Upper lobe of right lung (tissue), 1 donor: ENCODE data around the gene UGT1A3. TPM values are rescaled to one million over a fixed set of nuclear protein-coding genes. Genes with fewer than 3 reads are reported as not detected.

ENCODE experiments used
- ATAC-seq: fragments of 200-7000 bp; cut with Tn5 transposase; one replicate; pipeline ENCODE4 v1.9.1; 2020; ENCODE audit warnings: mild to moderate bottlenecking, moderate library complexity
- DNase-seq: peaks from one replicate; pipeline ENCODE4 v3.0.0-alpha.2; 2020
- H3K27ac ChIP-seq: fragments of 200-600 bp; one replicate; pipeline ENCODE4 v1.8.0; 2022
- H3K27me3 ChIP-seq: fragments of 200-600 bp; one replicate; pipeline ENCODE4 v1.8.0; 2022; ENCODE audit warnings: mild to moderate bottlenecking
- H3K36me3 ChIP-seq: fragments of 200-600 bp; one replicate; pipeline ENCODE4 v1.8.0; 2022
- H3K4me1 ChIP-seq: fragments of 200-600 bp; one replicate; pipeline ENCODE4 v1.8.0; 2022
- H3K4me3 ChIP-seq: fragments of 200-600 bp; one replicate; pipeline ENCODE4 v1.8.0; 2022; ENCODE audit warnings: mild to moderate bottlenecking
- H3K9me3 ChIP-seq: fragments of 200-600 bp; one replicate; pipeline ENCODE4 v1.8.0; 2022
- intact Hi-C: fragments of 100-400 bp; cut with DNase I; formaldehyde crosslinking; loops from one replicate; pipeline ENCODE4 v1.11.0; 2022
- total RNA-seq: library from RNA; stranded (reverse); fragmentation: NEBNext Ultra II Directional; extraction: Animal tissue kit (Norgen Biotek cat#: 25700); gene quantifications from one replicate; pipeline ENCODE4 v1.2.1, GENCODE V29; 2021
- TF ChIP-seq, protein P1 (sequence below): fragments of 200-600 bp; IDR thresholded peaks from one replicate; pipeline ENCODE4 v1.8.0; 2022; ENCODE audit warnings: antibody characterized with exemption
- donor health status: DM: no; HTN: yes; CAD: no; lungs with severe emphysema.

Gene UGT1A3
- total RNA-seq, 1 donor from 2014 or later: not detected

DNA sequence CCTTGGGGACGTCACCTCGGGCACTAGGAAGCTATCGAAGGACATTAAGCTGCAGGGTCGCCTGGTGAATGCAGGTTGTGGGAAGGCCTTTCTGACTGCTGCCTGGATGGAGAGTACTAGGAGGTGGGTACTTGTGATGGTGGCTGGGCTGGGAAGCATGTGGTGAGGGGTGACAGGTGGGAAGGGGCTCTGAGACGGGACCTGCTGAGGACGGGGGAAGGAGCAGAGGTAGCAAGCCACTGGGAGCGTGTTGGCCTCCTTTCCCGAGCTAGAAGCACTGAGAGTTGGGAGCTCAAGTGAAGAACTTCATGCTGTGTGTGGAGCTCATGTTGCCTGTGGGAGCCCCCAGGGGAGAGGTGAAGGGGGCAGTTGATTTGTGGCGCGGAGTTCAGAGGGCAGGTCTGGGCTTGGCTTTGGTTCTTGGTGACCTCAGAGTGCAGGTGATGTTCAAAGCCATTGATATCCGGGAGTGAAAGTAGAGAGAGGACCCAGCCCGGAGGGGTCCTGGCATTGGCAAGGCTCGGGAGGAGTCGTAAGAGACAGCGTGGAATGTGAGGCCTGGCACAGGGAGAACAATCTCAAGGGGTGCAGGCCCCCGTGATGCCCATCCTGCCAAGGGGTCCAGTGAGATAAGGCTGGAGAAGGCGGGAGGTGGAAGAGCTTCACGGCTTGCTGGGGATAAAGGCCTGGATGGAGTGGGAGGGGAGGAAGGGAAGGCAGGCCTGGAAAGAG lies 62.5 kb downstream of the UGT1A3 start:
- DNase-seq: peak; percentile 51
- intact Hi-C loops: no loop called here
- Histone ChIP-seq H3K36me3 (no peaks in the 10 kb centered on the region), H3K9me3 (no peaks in the 10 kb centered on the region), H3K4me3 (no peak overlapping the region), H3K27me3 (no peaks in the 10 kb centered on the region), H3K27ac (no peak overlapping the region), H3K4me1 (no peaks in the 10 kb centered on the region)
- TF ChIP-seq, protein P1, sequence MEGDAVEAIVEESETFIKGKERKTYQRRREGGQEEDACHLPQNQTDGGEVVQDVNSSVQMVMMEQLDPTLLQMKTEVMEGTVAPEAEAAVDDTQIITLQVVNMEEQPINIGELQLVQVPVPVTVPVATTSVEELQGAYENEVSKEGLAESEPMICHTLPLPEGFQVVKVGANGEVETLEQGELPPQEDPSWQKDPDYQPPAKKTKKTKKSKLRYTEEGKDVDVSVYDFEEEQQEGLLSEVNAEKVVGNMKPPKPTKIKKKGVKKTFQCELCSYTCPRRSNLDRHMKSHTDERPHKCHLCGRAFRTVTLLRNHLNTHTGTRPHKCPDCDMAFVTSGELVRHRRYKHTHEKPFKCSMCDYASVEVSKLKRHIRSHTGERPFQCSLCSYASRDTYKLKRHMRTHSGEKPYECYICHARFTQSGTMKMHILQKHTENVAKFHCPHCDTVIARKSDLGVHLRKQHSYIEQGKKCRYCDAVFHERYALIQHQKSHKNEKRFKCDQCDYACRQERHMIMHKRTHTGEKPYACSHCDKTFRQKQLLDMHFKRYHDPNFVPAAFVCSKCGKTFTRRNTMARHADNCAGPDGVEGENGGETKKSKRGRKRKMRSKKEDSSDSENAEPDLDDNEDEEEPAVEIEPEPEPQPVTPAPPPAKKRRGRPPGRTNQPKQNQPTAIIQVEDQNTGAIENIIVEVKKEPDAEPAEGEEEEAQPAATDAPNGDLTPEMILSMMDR: no peak
- ATAC-seq: no peak

DNA sequence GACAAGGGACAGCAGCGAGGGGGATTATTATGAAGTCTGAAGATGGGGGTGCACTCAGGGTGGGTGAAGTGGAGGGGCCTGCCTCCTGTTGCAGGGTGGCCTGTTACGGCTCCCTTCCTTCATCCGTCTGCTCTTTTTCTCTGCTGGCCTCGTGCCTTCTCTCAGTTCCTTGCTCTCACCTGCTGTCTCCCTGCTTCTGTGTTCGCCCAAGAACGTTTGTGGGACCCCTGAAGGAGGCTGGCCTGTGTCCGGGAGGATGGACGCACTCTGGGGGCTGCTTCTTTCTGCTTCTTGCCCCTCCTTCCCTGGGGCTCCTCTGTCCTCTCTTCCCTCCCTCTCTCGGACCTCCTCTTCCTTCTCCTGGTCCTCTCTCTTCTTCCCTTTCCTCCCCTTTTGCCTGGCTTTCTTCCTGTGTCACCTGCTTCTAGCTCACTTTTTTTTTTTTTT lies 63.1 kb downstream of the UGT1A3 start:
- intact Hi-C loops: no loop called here
- Histone ChIP-seq H3K9me3 (no peaks in the 10 kb centered on the region), H3K36me3 (no peaks in the 10 kb centered on the region), H3K27me3 (no peaks in the 10 kb centered on the region), H3K4me3 (no peak overlapping the region), H3K4me1 (no peaks in the 10 kb centered on the region), H3K27ac (no peak overlapping the region)
- ATAC-seq (no peak), DNase-seq (no peak)
- TF ChIP-seq, protein P1: no peak

DNA sequence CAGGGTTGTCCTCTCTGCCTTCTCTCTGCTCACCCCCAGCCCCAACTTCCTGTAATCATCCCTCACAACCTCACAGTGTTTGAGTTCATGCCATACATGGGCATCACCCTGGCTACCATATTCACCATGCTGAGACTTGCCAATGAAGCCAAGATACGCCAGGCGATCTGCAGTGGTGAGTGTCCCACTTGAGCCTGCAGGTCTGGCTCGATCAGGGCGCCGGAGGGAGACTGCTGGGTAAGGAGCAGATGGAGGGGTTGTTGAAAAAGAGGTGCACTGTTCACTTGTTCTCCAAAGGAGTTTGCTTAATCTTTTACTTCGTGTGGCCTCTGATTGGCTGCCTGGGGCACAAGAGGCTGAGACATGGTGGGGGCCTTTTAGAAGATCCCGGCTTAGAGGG lies 63.9 kb downstream of the UGT1A3 start:
- no peaks in the 10 kb centered on the region for H3K36me3 ChIP-seq
- H3K4me3 ChIP-seq: no peak overlapping the region
- TF ChIP-seq, protein P1: no peak
- intact Hi-C loops: no loop called here
- H3K27ac ChIP-seq: no peak overlapping the region
- no peak for ATAC-seq
- no peaks in the 10 kb centered on the region for H3K4me1 ChIP-seq
- H3K9me3 ChIP-seq: no peaks in the 10 kb centered on the region
- peak; percentile 40 for DNase-seq
- no peaks in the 10 kb centered on the region for H3K27me3 ChIP-seq

DNA sequence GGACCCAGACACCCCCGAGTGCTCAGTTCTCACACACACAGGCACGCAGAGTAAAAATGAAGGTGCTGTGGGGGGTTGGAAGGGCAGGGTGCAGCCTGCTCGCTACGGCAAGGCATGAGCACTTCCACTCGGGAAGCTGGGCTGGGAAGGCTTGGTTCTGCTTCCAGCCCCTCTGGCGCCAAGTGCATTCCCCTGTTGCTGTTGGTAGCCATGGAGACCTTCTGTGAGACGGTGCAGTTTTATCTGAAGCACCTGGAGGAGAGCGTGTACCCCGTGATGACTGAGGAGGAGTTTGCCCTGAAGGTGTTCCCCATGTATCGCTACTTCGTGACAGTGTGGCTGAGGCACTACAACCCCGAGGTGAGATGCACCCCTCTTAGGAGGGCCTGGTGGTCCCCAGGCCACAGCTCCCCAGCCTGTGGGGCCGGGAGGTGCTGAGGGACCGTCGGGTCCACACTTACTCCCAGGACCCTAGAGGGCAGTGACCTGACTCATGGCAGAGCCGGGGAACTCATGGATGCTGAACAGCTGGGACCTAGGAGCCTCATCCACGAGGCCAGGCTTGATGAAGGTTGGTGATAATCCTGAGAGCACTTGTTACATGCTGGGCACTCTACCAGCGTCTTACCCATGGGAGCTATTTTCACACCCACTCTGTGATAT lies 64.8 kb downstream of the UGT1A3 start:
- TF ChIP-seq, protein P1: no peak
- no peak overlapping the region for H3K27ac ChIP-seq
- no peaks in the 10 kb centered on the region for H3K36me3 ChIP-seq
- no peak overlapping the region for H3K4me3 ChIP-seq
- intact Hi-C loops: no loop called here
- peak; percentile 50 for DNase-seq
- H3K4me1 ChIP-seq: no peaks in the 10 kb centered on the region
- H3K9me3 ChIP-seq: no peaks in the 10 kb centered on the region
- peak; percentile 14 for ATAC-seq
- H3K27me3 ChIP-seq: no peaks in the 10 kb centered on the region

DNA sequence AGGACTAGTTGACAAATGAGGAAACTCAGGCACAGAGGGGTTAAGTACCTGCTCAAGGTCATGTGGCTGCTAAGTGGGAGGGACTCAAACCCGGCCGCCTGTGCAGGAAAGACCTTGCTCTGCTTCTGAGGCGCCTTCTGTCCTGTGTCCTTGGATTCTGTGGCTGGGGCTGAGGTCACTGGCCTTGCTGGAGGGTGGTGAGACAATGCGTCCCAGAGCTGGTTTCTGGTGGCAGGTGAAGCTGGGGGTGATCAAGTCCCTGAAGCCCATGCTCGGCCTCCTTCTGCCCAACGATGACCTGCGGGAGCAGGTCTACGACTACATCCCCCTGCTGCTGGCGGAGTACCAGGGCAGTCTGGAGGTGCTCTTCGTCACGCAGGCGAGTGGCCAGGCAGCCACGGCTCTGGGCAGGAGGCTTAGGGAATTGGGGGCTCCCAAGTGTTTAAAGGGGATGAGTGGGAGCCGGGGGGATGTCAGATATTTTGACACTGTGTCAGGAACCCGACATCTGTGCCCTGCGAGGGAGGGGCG lies 65.4 kb downstream of the UGT1A3 start:
- DNase-seq: peak; percentile 47
- Histone ChIP-seq H3K27me3 (no peaks in the 10 kb centered on the region), H3K4me3 (no peak overlapping the region), H3K27ac (no peak overlapping the region), H3K9me3 (no peaks in the 10 kb centered on the region), H3K4me1 (no peaks in the 10 kb centered on the region), H3K36me3 (no peaks in the 10 kb centered on the region)
- TF ChIP-seq, protein P1: no peak
- ATAC-seq: no peak
- intact Hi-C loops: no loop called here
